Gastrocnemius medialis (tissue), 4 donors: Measurements from ENCODE around the gene TPRA1.

Experiments used
- CTCF ChIP-seq, 5 experiments: fragments of 450-650 bp in 3 of 5; fragments of 200-600 bp in 2 of 5; sonication (generic) in 2 of 5; IDR thresholded peaks in 4 of 5; conservative IDR thresholded peaks in 1 of 5; 1 replicate in 4 of 5; 2 replicates in 1 of 5; pipeline ENCODE4 v1.5.1; 2016 to 2019; ENCODE audit warnings: antibody characterized with exemption in 5 of 5, mild to moderate bottlenecking in 3 of 5, moderate library complexity in 3 of 5
- POLR2A ChIP-seq, 2 donors: fragments of 450-650 bp; IDR thresholded peaks; one replicate each; pipeline ENCODE4 v1.6.1; 2017; ENCODE audit warnings: antibody characterized with exemption in 2 of 2, mild to moderate bottlenecking in 2 of 2, moderate library complexity in 2 of 2

DNA sequence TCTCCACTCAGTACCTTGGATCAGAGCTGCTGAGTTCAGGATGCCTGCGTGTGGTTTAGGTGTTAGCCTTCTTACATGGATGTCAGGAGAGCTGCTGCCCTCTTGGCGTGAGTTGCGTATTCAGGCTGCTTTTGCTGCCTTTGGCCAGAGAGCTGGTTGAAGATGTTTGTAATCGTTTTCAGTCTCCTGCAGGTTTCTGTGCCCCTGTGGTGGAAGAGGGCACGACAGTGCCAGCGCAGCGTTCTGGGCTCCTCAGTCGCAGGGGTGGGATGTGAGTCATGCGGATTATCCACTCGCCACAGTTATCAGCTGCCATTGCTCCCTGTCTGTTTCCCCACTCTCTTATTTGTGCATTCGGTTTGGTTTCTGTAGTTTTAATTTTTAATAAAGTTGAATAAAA is 31.5 kb upstream of the TPRA1 start:
- TF ChIP-seq POLR2A (IDR thresholded peaks at IDR 0.05) (no peak), CTCF (IDR thresholded peaks at IDR 0.05 in 4 of 5, conservative IDR thresholded peaks at IDR 0.05 in 1 of 5) (no peak)
